ENCODE measurements around the gene MAL.

The MAL gene

DNA sequence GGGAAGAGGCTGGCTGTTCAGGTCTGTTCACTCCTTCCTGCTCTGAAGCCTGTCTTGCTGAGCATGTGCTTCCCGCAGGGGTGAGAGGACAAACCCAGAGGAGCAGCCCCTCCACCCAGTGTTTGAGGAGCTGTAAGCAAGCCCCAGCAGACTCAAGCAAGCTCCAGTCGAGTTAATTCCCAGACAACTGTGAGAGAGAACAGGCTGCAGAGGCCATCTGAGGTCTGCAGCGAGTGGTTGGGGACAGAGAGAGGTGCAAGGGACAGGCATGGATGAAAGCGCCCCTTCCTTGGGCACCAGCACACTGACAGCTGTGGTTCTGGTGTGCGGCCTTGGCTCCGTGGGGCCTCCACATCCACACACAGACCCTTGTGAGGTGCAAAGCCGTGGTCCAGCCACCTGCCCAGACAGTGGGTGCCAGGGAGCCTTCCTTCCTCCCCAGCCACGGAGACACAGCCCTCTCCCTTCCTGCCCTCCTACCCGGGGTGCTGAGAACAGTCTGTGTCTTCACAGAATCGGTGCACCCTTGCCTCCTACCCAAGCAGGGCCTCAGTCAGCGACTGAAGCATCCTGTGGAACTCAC lies 36.2 kb downstream of the MAL start:
- H3K4me3 ChIP-seq (replicated peaks; ENCODE audit: insufficient read depth, low read length), result no peak overlapping the region
- no peaks in the 10 kb centered on the region for H3K27me3 ChIP-seq (ENCODE audit: insufficient read depth, poor library complexity, severe bottlenecking)
- H3K27ac ChIP-seq (replicated peaks), result no peak overlapping the region
- no peak for DNase-seq (ENCODE audit: low read depth in 1 of 2, low spot score in 1 of 2)
- no peak for TF ChIP-seq POLR2AphosphoS5 (IDR thresholded peaks at IDR 0.05; ENCODE audit: low read depth)
- TF ChIP-seq SPI1 (IDR thresholded peaks at IDR 0.05; ENCODE audit: borderline replicate concordance, low read depth), result no peak
- no peak for TF ChIP-seq GABPA (IDR thresholded peaks at IDR 0.05; ENCODE audit: low read depth)
- TF ChIP-seq, protein P1, sequence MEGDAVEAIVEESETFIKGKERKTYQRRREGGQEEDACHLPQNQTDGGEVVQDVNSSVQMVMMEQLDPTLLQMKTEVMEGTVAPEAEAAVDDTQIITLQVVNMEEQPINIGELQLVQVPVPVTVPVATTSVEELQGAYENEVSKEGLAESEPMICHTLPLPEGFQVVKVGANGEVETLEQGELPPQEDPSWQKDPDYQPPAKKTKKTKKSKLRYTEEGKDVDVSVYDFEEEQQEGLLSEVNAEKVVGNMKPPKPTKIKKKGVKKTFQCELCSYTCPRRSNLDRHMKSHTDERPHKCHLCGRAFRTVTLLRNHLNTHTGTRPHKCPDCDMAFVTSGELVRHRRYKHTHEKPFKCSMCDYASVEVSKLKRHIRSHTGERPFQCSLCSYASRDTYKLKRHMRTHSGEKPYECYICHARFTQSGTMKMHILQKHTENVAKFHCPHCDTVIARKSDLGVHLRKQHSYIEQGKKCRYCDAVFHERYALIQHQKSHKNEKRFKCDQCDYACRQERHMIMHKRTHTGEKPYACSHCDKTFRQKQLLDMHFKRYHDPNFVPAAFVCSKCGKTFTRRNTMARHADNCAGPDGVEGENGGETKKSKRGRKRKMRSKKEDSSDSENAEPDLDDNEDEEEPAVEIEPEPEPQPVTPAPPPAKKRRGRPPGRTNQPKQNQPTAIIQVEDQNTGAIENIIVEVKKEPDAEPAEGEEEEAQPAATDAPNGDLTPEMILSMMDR (IDR thresholded peaks at IDR 0.05; ENCODE audit: insufficient read depth, low read length), result no peak
- TF ChIP-seq, protein P2, sequence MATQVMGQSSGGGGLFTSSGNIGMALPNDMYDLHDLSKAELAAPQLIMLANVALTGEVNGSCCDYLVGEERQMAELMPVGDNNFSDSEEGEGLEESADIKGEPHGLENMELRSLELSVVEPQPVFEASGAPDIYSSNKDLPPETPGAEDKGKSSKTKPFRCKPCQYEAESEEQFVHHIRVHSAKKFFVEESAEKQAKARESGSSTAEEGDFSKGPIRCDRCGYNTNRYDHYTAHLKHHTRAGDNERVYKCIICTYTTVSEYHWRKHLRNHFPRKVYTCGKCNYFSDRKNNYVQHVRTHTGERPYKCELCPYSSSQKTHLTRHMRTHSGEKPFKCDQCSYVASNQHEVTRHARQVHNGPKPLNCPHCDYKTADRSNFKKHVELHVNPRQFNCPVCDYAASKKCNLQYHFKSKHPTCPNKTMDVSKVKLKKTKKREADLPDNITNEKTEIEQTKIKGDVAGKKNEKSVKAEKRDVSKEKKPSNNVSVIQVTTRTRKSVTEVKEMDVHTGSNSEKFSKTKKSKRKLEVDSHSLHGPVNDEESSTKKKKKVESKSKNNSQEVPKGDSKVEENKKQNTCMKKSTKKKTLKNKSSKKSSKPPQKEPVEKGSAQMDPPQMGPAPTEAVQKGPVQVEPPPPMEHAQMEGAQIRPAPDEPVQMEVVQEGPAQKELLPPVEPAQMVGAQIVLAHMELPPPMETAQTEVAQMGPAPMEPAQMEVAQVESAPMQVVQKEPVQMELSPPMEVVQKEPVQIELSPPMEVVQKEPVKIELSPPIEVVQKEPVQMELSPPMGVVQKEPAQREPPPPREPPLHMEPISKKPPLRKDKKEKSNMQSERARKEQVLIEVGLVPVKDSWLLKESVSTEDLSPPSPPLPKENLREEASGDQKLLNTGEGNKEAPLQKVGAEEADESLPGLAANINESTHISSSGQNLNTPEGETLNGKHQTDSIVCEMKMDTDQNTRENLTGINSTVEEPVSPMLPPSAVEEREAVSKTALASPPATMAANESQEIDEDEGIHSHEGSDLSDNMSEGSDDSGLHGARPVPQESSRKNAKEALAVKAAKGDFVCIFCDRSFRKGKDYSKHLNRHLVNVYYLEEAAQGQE (IDR thresholded peaks at IDR 0.05; ENCODE audit: insufficient replicate concordance, low read depth), result no peak

DNA sequence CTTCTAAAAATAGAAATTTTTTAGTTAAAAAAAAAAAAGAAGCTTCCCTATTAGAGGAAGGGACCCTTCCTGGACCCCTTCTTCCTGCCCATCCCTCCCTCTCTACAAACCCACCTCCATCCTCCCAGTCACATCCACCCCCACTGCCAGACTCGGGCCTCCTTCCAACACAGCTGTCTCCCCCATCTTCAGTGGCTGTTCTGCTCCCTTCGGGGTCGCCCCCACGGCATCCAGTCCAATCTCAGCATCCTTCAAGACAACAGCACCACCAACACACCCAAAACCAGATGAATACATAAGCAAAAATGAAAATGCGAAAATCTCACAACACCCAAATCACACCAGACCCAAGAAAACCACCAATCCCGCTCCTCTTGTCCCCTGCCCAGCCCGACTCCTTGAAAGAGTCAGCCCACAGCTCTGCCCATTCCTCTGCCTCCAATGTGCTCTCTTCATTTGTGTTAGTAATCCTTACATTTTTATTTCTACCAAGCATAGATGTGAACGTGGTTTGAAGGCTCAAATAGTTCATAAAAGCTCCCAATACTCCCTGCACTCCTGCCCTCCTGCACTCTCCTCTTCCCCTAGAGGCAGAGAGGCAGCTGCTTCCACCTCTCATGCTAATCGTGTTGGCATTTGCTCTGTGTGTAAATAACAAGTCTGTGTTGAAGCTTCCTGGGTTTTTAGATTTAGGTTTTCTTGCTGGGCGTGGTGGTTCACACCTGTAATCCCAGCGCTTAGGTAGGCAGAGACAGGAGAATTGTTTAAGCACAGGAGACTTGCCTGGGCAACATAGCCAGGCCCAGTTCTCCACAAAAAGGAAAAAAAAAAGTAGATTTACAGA lies 37.0 kb downstream of the MAL start:
- no peak overlapping the region for H3K27ac ChIP-seq (replicated peaks)
- DNase-seq (ENCODE audit: low read depth in 1 of 2, low spot score in 1 of 2), result no peak
- no peak overlapping the region for H3K4me3 ChIP-seq (replicated peaks; ENCODE audit: insufficient read depth, low read length)
- H3K27me3 ChIP-seq (ENCODE audit: insufficient read depth, poor library complexity, severe bottlenecking), result no peaks in the 10 kb centered on the region
- TF ChIP-seq SPI1 (IDR thresholded peaks at IDR 0.05; ENCODE audit: borderline replicate concordance, low read depth) (no peak), POLR2AphosphoS5 (IDR thresholded peaks at IDR 0.05; ENCODE audit: low read depth) (no peak), GABPA (IDR thresholded peaks at IDR 0.05; ENCODE audit: low read depth) (no peak)
- TF ChIP-seq, protein P2 (IDR thresholded peaks at IDR 0.05; ENCODE audit: insufficient replicate concordance, low read depth), result no peak
- TF ChIP-seq, protein P1 (IDR thresholded peaks at IDR 0.05; ENCODE audit: insufficient read depth, low read length), result no peak

DNA sequence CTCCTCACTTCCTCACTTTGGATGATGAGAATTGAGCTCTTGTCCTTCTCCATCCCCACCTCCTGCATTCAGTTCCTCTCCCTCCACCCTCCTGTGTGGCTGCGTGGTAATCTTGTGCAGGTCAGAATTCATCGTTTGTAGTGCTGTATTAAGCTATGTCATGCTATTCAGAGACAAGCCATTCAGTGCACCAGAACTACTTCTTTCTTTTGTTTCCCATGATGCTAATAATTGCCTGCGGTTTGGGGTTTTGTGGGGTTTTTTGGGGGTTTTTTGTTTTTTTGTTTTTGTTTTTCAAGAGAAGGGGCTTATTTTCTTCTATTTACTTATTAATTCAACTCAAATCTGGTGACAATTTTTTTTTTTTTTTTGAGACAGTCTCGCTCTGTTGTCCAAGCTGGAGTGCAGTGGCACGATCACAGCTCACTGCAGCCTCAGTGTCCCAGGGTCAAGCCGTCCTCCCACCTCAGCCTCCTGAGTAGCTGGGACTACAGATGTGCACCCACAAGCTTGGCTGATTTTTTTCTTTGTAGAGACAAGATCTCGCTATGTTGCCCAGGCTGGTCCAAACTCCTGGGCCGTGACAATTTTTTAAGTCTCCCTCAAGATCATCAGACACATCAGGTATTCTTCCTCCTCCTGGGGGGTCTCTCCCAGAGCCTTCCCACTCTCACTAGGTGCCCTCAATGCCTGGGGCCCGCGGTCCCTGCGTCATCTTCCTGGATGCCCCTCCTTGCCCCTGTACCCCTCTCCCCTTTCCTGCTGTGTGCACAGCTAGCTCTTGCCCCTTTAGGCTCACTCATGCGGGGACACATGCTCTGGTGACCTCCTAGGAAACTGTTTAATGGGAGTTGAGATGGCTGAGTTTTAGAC lies 37.8 kb downstream of the MAL start:
- TF ChIP-seq POLR2AphosphoS5 (IDR thresholded peaks at IDR 0.05; ENCODE audit: low read depth), result no peak
- TF ChIP-seq GABPA (IDR thresholded peaks at IDR 0.05; ENCODE audit: low read depth), result no peak
- TF ChIP-seq SPI1 (IDR thresholded peaks at IDR 0.05; ENCODE audit: borderline replicate concordance, low read depth), result no peak
- TF ChIP-seq, protein P2 (IDR thresholded peaks at IDR 0.05; ENCODE audit: insufficient replicate concordance, low read depth), result no peak
- TF ChIP-seq, protein P1 (IDR thresholded peaks at IDR 0.05; ENCODE audit: insufficient read depth, low read length), result no peak
- no peak overlapping the region for H3K27ac ChIP-seq (replicated peaks)
- H3K4me3 ChIP-seq (replicated peaks; ENCODE audit: insufficient read depth, low read length), result no peak overlapping the region
- no peak for DNase-seq (ENCODE audit: low read depth in 1 of 2, low spot score in 1 of 2)
- H3K27me3 ChIP-seq (ENCODE audit: insufficient read depth, poor library complexity, severe bottlenecking), result no peaks in the 10 kb centered on the region

Data from HL-60 (cell line).